Endothelial cell of umbilical vein (primary cell): ENCODE results near the gene NT5DC1.

Experiments used
- CTCF ChIP-seq, 2 donors: IDR thresholded peaks; 1 replicate in 1 of 2; 2 replicates in 1 of 2; pipeline ENCODE4 v1.5.1; 2011; ENCODE audit warnings: low read length in 2 of 2, mild to moderate bottlenecking in 2 of 2, moderate library complexity in 2 of 2, control low read depth in 1 of 2, inconsistent platforms in 1 of 2, low read depth in 1 of 2; ENCODE audit not compliant: insufficient read depth in 1 of 2; ENCODE audit errors: extremely low read depth in 1 of 2
- EZH2 ChIP-seq: IDR thresholded peaks from 2 replicates; pipeline ENCODE4 v1.6.1; 2012; ENCODE audit warnings: borderline replicate concordance, low read depth, mild to moderate bottlenecking, moderate library complexity, low read length, inconsistent platforms; ENCODE audit not compliant: severe bottlenecking
- JUN ChIP-seq: IDR thresholded peaks from 2 replicates; pipeline ENCODE4 v1.6.1; 2011; ENCODE audit warnings: borderline replicate concordance, low read depth; ENCODE audit not compliant: insufficient read length, insufficient read depth
- MAX ChIP-seq: IDR thresholded peaks from 2 replicates; pipeline ENCODE4 v1.6.1; 2011; ENCODE audit not compliant: insufficient read depth, insufficient read length
- MYC ChIP-seq: IDR thresholded peaks from one replicate; pipeline ENCODE4 v1.6.1; 2011; ENCODE audit warnings: mild to moderate bottlenecking, low read depth, low read length
- POLR2A ChIP-seq: IDR thresholded peaks from 2 replicates; pipeline ENCODE4 v1.6.1; 2012; ENCODE audit warnings: low read depth, mild to moderate bottlenecking, control low read depth, low read length
- POLR2AphosphoS5 ChIP-seq: IDR thresholded peaks from 2 replicates; pipeline ENCODE4 v1.6.1; 2012; ENCODE audit warnings: low read depth, mild to moderate bottlenecking, control low read depth, low read length, moderate library complexity; ENCODE audit not compliant: insufficient read depth

- TF ChIP-seq CTCF (IDR thresholded peaks at IDR 0.05; ENCODE audit: extremely low read depth in 1 of 2, insufficient read depth in 1 of 2, low read depth in 1 of 2, low read length in 2 of 2) = no peak
- no peak for TF ChIP-seq MYC
- TF ChIP-seq POLR2A = no peak
- no peak for TF ChIP-seq POLR2AphosphoS5
- no peak for TF ChIP-seq MAX
- TF ChIP-seq EZH2 = no peak
- no peak for TF ChIP-seq JUN
Measured at GRCh38 chr6:116267836-116268588, 167.4 kb downstream of the NT5DC1 start.
